Fibroblast of upper back skin (primary cell): Measurements from ENCODE around the gene CCDC33.

Source experiments
- DNase-seq: peaks from one replicate; pipeline ENCODE4 v3.0.0-alpha.2; 2013

Gene CCDC33

GRCh38 chr15:74369084-74369745, 133.1 kb downstream of the CCDC33 start:
- DNase-seq: no peak

DNA sequence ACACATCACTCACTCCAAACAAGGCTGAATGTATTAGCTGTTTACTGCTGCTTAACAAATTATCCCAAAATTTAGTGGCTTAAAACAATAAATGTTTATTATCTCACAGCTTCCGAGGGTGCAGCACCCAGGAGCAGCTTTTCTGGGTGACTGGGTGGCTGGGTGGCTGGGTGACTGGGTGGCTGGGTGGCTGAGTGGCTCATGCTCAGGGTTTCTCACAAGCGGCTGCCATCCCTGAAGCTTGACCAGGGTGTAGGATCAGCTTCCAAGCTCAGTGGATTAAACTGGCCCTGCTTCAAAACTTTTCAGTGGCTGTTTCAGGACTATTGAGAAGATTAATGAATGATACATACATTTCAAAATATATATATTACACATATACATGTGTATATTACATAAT, 133.6 kb downstream of the CCDC33 start:
- no peak for DNase-seq

DNA sequence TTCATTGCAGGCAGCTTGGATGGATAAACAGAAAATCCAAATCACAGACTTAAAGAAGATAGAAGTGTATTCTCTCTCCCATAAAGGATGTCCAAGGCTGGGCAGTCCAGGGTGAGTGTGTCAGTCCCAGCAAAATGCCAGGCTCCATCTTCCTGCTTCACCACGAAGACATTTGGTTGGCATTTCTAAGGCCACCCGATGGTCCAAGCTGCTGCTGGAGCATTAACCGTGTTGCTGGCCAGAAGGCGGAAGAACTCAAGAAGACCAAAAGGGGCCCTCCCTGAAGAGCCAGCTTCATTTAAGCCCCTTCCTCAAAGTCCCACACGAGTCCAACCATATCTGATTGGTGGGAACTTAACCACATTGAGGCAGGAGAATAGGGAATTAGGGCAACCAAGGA, 134.3 kb downstream of the CCDC33 start:
- DNase-seq: no peak

DNA sequence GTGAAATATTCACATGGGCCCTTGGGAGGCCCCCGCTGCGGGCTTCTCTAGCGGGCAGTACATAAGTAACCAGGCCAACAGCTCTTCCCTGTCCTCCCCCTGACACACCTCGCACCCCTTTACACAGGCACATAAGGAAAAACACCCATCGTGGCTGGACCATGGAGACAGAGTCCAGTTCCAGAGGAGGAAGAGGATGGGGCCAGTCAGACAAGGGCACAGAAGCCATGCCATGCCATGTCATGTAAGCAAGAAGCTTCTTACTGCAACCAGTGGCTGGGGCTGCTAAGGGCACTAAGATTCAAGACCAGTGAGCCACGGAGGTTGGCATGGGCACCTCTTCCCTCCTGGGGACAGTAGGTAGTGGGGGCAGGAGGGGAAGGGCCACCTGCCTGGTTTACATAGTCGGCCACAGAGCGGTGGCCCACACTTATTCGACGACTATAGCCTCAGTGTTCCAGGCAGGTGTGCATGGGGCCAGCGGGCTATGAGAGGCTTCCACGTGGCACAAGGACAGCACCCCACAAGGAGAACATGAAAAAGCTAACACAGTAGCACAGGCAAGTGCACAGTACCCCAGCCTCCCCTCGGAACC, 137.0 kb downstream of the CCDC33 start:
- no peak for DNase-seq

GRCh38 chr15:74373731-74374647, 137.9 kb downstream of the CCDC33 start:
- peak; percentile 84 for DNase-seq

DNA sequence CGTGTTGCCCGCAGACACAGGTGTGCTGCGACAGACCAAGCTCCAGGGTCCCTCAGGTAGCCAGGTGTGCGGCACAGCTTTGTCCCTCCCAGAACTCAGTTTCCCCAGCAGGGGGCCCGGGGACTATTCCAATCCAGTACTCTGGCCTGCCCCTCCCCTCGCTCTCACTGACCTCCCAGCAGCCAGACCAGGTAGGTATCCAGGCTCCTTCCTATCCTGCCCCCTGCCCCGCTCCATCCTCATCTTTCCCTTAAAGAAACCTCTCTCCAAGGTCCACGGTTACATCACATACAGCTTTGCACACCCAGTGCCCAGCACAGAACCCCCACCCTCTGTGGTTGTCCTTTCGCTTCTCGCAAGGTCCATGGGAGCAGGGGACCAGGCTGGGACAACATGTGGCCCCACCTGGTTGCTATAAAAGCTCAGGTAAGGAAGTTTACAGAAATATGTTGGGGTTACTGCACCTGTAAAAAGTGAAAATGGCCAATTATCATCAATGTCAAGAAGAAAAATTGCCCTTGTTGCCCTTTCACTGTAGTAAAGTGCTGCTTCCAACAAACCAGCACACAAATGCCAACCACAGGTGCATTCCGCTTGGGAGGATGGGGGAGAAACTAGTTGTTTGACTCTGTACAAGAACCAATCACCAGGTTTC, 138.6 kb downstream of the CCDC33 start:
- no peak for DNase-seq

GRCh38 chr15:74375303-74375693, 139.2 kb downstream of the CCDC33 start:
- peak; percentile 76 for DNase-seq

GRCh38 chr15:74376226-74376625, 140.1 kb downstream of the CCDC33 start:
- no peak for DNase-seq

GRCh38 chr15:74376825-74377581, 140.9 kb downstream of the CCDC33 start:
- no peak for DNase-seq

DNA sequence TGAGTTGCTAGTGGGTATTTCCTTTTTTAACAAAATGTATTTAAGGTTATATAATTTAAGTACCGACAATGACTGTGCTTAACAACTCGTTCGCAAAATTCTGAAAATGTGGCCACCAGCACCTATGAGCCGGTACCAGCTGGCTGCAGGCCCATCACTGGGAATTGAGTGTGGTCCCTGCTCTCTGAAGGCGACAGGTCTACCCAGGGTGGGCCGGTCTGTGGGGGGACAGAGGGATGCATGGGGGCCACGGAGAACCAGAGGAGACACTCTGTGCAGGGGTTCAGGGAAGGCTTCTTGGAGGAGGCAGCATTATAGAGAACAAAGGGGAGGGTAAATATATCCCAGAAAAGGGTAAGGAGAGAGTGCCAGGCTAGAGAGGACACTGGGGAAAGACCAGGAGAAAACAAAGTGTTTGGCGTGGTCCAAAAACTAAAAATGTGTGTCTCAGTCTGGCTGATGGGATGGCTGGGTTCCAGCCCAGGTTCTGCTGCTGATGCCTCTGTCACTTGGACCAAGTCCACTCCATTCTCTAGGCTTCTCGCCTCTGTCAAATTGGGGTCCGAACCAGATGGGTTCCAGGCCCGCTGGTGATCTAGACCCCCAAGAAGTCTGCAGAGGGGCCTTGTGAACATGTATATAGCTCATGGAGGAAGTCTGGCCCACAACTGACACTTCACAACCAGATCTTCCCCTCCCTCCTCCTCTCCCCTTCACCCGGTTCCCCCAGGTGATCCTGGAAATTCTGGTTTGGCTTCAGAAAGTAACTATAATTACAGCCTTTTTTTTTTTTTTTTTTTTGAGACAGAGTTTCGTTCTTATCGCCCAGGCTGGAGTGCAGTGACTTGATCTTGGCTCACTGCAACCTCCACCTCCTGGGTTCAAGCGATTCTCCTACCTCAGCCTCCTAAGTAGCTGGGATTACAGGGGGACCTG, 142.0 kb downstream of the CCDC33 start:
- DNase-seq: no peak

GRCh38 chr15:74378848-74379247, 142.7 kb downstream of the CCDC33 start:
- no peak for DNase-seq

DNA sequence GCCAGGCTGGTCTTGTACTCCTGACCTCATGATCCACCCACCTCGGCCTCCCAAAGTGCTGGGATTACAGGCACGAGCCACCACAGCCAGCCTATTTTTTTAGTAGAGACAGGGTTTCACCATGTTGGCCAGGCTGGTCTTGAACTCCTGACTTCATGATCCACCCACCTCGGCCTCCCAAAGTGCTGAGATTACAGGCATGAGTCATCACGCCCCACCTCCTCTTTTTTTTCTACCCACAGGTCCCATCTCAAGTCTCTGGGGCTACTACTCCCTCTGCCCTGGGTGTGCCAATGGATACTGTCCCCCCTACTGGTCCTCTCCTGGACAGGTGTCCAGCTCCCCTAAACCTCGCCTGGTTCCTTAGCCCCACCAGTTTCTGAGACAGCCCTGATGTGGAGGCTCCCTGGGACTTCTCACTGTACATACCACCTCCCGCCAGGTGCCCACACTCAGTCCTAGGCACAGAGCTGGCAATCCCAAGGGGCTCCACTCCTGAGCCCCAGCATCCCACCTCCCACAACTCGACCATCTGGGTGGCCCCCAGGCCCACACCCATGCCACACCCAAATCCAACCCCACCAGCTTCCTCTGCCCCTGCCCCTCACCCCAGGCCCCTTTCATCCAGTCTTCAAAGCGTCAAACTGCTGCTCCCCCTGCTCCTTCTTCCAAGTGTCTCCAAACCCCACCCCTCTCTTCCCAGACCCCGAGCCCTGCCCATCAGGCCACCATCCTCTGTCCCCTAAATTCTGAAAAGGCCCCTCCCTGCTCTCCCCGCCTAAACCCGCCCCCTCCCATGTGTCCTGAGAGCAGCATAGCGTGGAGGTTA, 144.4 kb downstream of the CCDC33 start:
- DNase-seq: no peak

GRCh38 chr15:74381190-74381453, 145.0 kb downstream of the CCDC33 start:
- DNase-seq: no peak

GRCh38 chr15:74381481-74381880, 145.4 kb downstream of the CCDC33 start:
- DNase-seq: no peak

GRCh38 chr15:74382004-74382816, 146.1 kb downstream of the CCDC33 start:
- DNase-seq: peak; percentile 75

- no peak for DNase-seq
Measured at GRCh38 chr15:74383286-74383685, 147.2 kb downstream of the CCDC33 start.

- DNase-seq: peak; percentile 60
Measured at GRCh38 chr15:74383695-74384565, 147.8 kb downstream of the CCDC33 start.

DNA sequence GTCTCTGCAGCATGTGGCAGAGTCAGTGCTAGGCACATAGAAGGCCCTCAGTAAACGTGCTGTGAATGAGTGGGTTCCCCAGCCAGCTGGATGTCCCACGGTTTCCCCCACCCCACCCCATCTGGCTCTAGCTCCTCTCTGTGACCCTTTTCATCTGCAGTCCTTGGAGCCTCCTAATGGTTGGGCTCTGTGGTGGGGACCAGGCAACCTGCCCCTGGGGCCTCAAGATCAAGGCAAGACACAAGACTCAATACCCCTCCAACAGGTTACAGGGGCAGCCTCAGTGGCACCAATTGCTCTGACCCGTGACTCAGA, 148.4 kb downstream of the CCDC33 start:
- DNase-seq: no peak
